IPS DF 6.9 (cell line): Measurements from ENCODE around the gene CYSLTR2.
"Not testable (repeated sequence)": the region's sequence is repeated elsewhere in the genome, so short reads cannot be mapped to it uniquely, and the experiment has no call there.

Experiments used
- DNase-seq: peaks from one replicate; pipeline ENCODE4 v3.0.0-alpha.2; 2013; ENCODE audit warnings: low read depth, low spot score
- H3K27ac ChIP-seq: one replicate; pipeline ENCODE4 v1.5.1; 2013; ENCODE audit warnings: low read length, control low read depth
- H3K27me3 ChIP-seq: 2 replicates; pipeline ENCODE4 v1.6.1; 2013; ENCODE audit warnings: mild to moderate bottlenecking, low read length; ENCODE audit not compliant: control insufficient read depth, insufficient read depth
- H3K36me3 ChIP-seq: 2 replicates; pipeline ENCODE4 v1.6.1; 2013; ENCODE audit warnings: low read length; ENCODE audit not compliant: control insufficient read depth, insufficient read depth
- H3K4me1 ChIP-seq: 2 replicates; pipeline ENCODE4 v1.6.1; 2013; ENCODE audit warnings: low read length; ENCODE audit not compliant: control insufficient read depth, insufficient read depth
- H3K4me3 ChIP-seq: 2 replicates; pipeline ENCODE4 v1.5.1; 2013; ENCODE audit warnings: mild to moderate bottlenecking, low read length
- H3K9me3 ChIP-seq: 2 replicates; pipeline ENCODE4 v1.6.1; 2013; ENCODE audit warnings: low read length, inconsistent platforms; ENCODE audit not compliant: control insufficient read depth, insufficient read depth
- WGBS: extraction: QIAGEN DNeasy Blood & Tissue Kit; methylation state at CpG from one replicate; pipeline ENCODE4 v1.1.7; 2013; ENCODE audit warnings: mixed read lengths, missing lambda C conversion rate; ENCODE audit not compliant: insufficient read length, insufficient coverage; 5-methylcytosine and 5-hydroxymethylcytosine counted together

CYSLTR2 gene

DNA sequence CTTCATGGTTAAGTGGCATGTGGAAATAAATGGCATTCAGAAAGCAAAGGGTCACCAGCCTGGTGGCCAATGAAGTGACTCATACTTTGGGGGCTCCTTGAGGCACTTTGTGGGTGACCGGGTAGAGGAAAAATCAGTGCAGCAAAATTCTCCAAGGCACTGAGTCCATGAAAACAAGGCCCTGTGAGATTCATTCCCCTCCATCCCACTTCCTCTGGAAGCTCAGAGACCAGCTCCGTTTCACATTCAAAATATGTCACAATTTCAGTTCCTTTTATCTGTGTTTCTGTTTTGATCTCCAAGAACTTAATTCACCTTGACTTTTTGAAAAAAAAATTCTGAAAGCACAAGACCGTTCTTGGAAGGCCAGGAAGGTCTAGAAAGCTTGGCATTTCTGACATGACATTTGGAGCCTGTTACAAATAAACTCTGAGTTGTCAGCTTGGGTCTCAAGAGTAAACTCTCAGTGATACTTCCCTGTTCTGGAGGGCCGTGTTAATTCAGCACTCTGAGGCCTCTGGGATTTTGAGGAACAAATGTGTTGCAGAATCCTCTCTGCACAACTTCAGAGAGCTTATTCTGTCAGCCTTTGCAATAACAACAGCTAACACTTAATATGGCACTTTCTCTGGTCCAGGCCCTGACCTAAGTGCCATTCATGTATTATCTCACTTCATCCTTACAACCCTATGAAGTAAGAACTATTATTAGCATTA lies 6.8 kb downstream of the CYSLTR2 start:
- Histone ChIP-seq H3K27me3 (no peaks in the 10 kb centered on the region), H3K4me3 (no peak overlapping the region), H3K27ac (no peak overlapping the region), H3K9me3 (no peaks in the 10 kb centered on the region), H3K4me1 (no peaks in the 10 kb centered on the region), H3K36me3 (no peaks in the 10 kb centered on the region)
- WGBS = no CpG with 5 or more reads among the region's 4 CpGs
- DNase-seq = no peak

DNA sequence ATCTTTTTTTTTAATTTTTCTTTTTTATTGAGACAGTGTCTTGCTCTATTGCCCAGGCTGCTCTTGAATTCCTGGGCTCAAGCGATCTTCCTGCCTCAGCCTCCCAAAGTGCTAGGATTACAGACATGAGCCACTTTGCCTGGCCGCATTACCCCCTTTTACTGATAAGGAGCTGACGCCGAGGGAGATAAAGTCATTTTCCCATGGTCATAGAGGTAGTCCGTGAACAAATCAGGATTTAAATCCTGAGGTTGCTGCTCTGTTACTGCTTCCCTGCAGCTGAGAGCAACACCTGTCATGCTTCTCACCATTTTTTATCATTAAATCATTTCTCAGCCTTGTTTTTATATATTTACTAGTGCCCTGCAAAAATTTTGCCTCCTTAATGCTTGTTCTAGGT lies 7.4 kb downstream of the CYSLTR2 start:
- no peaks in the 10 kb centered on the region for H3K36me3 ChIP-seq
- no peaks in the 10 kb centered on the region for H3K4me1 ChIP-seq
- no CpG with 5 or more reads among the region's 5 CpGs for WGBS
- no peaks in the 10 kb centered on the region for H3K9me3 ChIP-seq
- H3K27ac ChIP-seq = no peak overlapping the region
- no peaks in the 10 kb centered on the region for H3K27me3 ChIP-seq
- no peak for DNase-seq
- no peak overlapping the region for H3K4me3 ChIP-seq

DNA sequence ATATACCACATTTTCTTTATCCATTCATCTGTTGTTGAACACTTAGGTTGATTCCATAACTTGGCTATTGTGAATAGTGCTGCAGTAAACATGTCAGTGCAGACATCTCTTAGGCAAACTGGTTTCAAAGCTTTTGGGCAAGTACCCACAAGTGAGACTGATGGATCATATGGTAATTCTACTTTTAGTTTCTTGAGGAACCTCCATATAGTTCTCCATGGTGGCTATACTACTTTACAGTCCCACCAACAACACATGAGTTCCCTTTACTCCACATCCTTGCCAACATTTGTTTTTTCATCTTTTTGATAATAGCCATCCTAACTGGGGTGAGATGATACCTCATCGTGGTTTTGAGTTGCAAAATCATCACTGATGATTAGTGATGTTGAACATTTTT lies 8.5 kb downstream of the CYSLTR2 start:
- H3K9me3 ChIP-seq = no peaks in the 10 kb centered on the region
- H3K4me1 ChIP-seq = no peaks in the 10 kb centered on the region
- H3K27me3 ChIP-seq = no peaks in the 10 kb centered on the region
- no peak overlapping the region for H3K4me3 ChIP-seq
- H3K27ac ChIP-seq = no peak overlapping the region
- DNase-seq = no peak
- WGBS = no CpG with 5 or more reads among the region's 1 CpG
- H3K36me3 ChIP-seq = no peaks in the 10 kb centered on the region

DNA sequence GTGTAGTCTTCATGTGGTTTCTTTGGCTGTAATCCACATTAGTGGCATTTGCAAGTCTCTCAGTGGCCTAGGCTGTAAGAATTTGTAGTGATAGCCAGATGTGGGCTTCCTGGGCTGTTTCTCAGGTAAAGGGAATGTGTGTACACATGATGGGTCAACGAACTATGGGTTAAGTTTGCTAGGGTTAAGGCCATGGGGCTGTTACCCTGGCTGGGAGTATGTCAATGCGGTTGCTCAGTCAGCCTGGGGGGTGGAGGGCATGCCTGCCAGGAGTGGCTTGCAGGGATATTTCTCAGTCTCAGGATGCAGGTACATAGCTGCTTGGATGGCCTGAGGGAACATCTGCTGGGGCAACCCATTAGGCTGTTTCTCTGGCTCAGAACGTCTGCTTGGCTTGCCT lies 13.4 kb downstream of the CYSLTR2 start:
- Histone ChIP-seq H3K9me3 (no peaks in the 10 kb centered on the region), H3K27me3 (no peaks in the 10 kb centered on the region), H3K36me3 (no peaks in the 10 kb centered on the region), H3K4me3 (no peak overlapping the region), H3K4me1 (no peaks in the 10 kb centered on the region), H3K27ac (no peak overlapping the region)
- no CpG with 5 or more reads among the region's 3 CpGs for WGBS
- no peak for DNase-seq

DNA sequence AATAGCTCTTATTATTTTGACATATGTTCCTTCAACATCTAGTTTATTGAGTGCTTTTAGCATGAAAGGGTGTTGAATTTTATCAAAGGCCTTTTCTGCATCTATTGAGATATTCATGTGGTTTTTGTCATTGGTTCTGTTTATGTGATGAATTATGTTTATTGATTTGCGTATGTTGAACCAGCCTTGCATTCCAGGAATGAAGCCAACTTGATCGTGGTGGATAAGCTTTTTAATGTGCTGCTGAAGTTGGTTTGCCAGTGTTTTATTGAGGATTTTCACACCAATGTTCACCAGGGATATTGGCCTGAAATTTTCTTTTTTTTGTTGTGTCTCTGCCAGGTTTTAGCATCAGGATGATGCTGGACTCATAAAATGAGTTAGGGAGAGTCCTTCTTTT lies 17.7 kb downstream of the CYSLTR2 start:
- WGBS = no CpG with 5 or more reads among the region's 2 CpGs
- H3K36me3 ChIP-seq, H3K4me1 ChIP-seq, H3K9me3 ChIP-seq, H3K27ac ChIP-seq, H3K27me3 ChIP-seq, DNase-seq, H3K4me3 ChIP-seq: not testable (repeated sequence)

DNA sequence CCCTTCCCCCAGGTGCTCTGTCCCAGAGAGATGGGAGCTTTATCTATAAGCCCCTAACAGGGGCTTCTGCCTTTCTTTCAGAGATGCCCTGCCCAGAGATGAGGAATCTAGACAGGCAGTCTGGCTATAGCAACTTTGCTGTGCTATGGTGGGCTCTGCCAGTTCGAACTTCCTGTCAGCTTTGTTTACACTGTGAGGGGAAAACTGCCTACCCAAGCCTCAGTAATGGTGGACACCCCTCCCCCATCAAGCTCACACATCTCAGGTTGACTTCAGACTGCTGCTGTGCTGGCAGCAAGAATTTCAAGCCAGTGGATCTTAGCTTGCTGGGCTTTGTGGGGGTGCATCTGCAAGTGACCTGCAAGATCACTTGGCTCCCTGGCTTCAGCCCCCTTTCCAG lies 21.5 kb downstream of the CYSLTR2 start:
- H3K4me1 ChIP-seq = no peaks in the 10 kb centered on the region
- no peaks in the 10 kb centered on the region for H3K36me3 ChIP-seq
- no peaks in the 10 kb centered on the region for H3K9me3 ChIP-seq
- no peak overlapping the region for H3K27ac ChIP-seq
- no CpG with 5 or more reads among the region's 1 CpG for WGBS
- no peaks in the 10 kb centered on the region for H3K27me3 ChIP-seq
- no peak for DNase-seq
- H3K4me3 ChIP-seq = no peak overlapping the region

DNA sequence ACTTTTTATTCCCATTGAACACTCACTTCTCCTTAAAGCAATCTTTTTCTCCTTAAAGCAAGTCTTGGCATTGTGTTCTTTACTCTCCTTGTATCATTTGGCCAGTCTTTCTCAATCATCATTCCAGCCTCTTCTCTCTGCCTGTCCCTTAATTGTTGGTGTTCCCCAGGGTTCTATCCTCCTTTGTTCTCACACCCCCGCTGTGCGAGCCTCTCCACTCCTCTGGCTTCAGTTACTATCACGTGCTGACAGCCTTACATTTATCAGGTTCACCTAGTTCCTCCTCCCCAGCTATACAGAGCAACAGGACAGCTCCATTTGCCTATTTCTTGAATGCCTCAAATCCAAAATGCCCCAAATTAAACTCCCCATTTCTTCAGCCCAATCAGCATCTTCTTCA lies 24.6 kb downstream of the CYSLTR2 start:
- no peak for DNase-seq
- no peak overlapping the region for H3K4me3 ChIP-seq
- no peaks in the 10 kb centered on the region for H3K27me3 ChIP-seq
- no peak overlapping the region for H3K27ac ChIP-seq
- no CpG with 5 or more reads among the region's 3 CpGs for WGBS
- H3K9me3 ChIP-seq = no peaks in the 10 kb centered on the region
- H3K36me3 ChIP-seq = no peaks in the 10 kb centered on the region
- H3K4me1 ChIP-seq = no peaks in the 10 kb centered on the region

DNA sequence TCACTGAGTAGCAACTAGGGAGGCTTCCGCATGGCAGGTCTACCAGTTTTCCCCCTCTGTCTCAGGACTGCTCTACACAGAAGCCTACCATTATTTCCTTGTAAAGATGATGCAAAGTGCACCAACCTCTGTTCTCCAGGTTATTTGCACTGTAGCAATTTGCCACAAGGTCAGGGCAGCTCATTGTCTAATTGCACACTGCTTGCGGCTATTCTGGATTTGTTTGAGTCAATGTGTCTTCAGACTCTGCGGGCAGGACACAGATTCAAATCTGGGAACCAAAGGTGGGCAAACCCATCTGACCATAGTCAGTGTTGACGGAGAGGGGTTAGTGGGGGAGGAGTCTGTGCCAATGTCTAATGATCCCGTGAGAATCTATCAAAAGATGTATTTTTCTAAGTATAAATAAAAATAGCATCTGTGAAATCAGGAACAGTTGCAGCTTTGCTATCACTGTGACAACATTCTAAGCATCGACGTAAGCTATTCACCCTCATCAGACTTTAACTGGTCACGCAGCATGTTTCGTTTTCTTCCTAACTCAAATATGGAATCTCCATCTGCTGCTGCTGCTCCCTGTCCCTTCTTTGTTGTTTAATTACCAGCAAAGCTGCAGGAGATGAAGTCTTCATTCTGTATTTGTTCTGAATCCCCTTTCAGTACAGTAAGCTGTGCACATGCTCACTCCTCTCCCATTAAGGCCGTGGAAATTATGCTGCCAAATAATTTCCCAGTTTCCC lies 26.4 kb downstream of the CYSLTR2 start:
- Histone ChIP-seq H3K27me3 (no peaks in the 10 kb centered on the region), H3K4me3 (no peak overlapping the region), H3K4me1 (no peaks in the 10 kb centered on the region), H3K9me3 (no peaks in the 10 kb centered on the region), H3K27ac (no peak overlapping the region), H3K36me3 (no peaks in the 10 kb centered on the region)
- DNase-seq = no peak
- WGBS = no CpG with 5 or more reads among the region's 10 CpGs

DNA sequence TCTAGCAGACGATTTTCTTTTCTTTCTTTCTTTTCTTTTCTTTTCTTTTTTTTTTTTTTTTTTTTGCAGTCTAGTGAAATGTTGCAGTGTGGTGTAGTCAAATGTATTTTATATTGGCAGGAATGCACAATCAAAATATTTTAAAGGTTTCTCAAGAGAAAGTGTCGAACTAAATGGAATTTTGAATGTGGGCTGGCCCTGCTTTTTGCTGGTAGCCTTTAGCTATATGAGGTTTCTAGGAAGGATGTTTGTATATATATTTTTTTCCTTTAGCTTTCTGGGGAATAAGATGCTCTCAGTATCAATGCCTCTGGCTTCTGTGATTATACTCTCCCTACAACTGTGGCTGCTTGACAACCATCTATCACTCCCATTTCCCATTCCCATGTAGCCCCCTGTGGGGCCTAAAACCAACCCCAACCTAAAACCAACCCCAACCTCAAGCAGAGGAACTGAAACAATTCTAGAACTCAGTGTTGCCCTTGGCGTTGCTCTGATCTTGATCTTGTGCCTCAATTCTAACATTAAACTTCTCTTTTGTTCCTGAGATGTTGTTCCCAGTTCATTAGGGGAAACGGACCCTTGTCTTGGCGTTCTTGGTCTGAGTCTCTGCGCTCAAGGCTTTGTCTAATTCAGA lies 27.1 kb downstream of the CYSLTR2 start:
- no peak for DNase-seq
- H3K4me1 ChIP-seq = no peaks in the 10 kb centered on the region
- no peak overlapping the region for H3K4me3 ChIP-seq
- H3K27ac ChIP-seq = no peak overlapping the region
- no CpG with 5 or more reads among the region's 6 CpGs for WGBS
- no peaks in the 10 kb centered on the region for H3K36me3 ChIP-seq
- H3K27me3 ChIP-seq = no peaks in the 10 kb centered on the region
- no peaks in the 10 kb centered on the region for H3K9me3 ChIP-seq

DNA sequence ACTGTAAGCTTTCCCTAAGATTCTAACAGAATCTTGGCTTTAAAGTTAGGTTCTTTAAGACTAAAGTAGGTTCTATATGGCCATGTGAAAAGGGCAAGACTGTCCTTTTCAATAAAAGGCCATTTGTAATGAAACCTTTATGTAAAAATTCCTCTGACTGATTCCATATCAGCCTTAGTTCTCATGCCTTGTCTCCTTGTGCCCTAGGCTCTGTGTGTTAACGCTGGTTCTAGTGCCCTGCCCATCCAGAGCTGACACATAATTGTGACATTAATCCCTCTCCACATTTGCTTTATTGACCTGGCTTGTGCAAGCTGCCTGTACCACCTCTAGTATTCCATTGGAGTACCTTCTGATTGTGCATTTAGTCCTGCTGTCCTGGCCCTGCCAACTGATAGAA lies 28.2 kb downstream of the CYSLTR2 start:
- no peaks in the 10 kb centered on the region for H3K36me3 ChIP-seq
- no peak for DNase-seq
- WGBS = no CpG with 5 or more reads among the region's 1 CpG
- H3K27me3 ChIP-seq = no peaks in the 10 kb centered on the region
- H3K4me3 ChIP-seq = no peak overlapping the region
- no peak overlapping the region for H3K27ac ChIP-seq
- H3K4me1 ChIP-seq = no peaks in the 10 kb centered on the region
- no peaks in the 10 kb centered on the region for H3K9me3 ChIP-seq
